Right atrium auricular region (tissue), 2 donors: Measurements from ENCODE around the gene CATSPER3. TPM values are rescaled to one million over a fixed set of nuclear protein-coding genes. Genes with fewer than 3 reads are reported as not detected.

ENCODE experiments used
- DNase-seq: peaks from one replicate; pipeline ENCODE4 v3.0.0-alpha.2; 2019; ENCODE audit warnings: low spot score
- H3K27ac ChIP-seq, 2 donors: fragments of 200-600 bp; sonication (generic); 1 replicate in 1 of 2; 2 replicates in 1 of 2; pipeline ENCODE4 v1.5.1; 2016 to 2019
- H3K27me3 ChIP-seq, 2 donors: fragments of 200-600 bp; sonication (generic); one replicate each; pipeline versions ENCODE4 v1.5.1 to v1.6.0; 2017 to 2019
- H3K36me3 ChIP-seq: fragments of 200-600 bp; sonication (generic); one replicate; pipeline ENCODE4 v1.5.1; 2016
- H3K4me1 ChIP-seq, 2 donors: fragments of 200-600 bp; sonication (generic); one replicate each; pipeline versions ENCODE4 v1.5.1 to v1.6.0; 2017 to 2019
- H3K4me3 ChIP-seq, 2 donors: fragments of 200-600 bp; sonication (generic); 1 replicate in 1 of 2; 2 replicates in 1 of 2; pipeline ENCODE4 v1.5.1; 2017 to 2019; ENCODE audit warnings: mild to moderate bottlenecking in 1 of 2, moderate library complexity in 1 of 2
- H3K9me3 ChIP-seq, 2 donors: fragments of 200-600 bp; sonication (generic); one replicate each; pipeline ENCODE4 v1.5.1; 2019
- total RNA-seq, 2 donors: library from RNA; depleted of rRNA; stranded (reverse); fragments of >200 nt; gene quantifications; one replicate each; pipeline ENCODE4 v1.1.0, GENCODE V29; 2016
- TF ChIP-seq, protein P1 (sequence below), 2 donors: fragments of 200-600 bp; sonication (generic); IDR thresholded peaks; one replicate each; pipeline ENCODE4 v1.5.1; 2019; ENCODE audit warnings: antibody characterized with exemption in 2 of 2

Gene CATSPER3
- total RNA-seq: under 1 TPM; 0.39 to 0.44 TPM

DNA sequence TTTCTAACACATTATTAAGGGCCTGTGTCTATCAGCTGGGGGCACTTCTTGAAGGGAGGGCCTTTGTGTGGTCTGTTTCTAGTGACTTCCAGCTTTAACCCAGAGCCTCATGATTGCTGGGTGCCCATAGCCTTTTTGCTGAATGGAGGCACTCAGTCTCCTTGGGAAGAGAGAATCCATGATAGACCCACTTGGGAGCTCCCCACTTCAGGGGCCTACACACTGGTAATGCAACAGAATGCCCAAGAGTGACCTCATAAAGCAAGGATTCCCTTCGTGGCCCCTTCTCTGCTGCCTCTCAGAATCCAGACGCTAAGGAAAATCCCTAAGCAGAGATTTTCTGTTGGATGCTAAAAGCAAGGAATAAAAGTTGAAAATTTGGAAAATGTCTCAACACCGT is at the start of gene CATSPER3:
TSS of gene CATSPER3 (plus strand) at position 301 of the 400 bp plus-strand sequence. CDS start at position 386, 85 bp downstream.
- Histone ChIP-seq H3K4me3 (no peak within 1 kb of the TSS), H3K9me3 (no peaks in the 10 kb centered on the region), H3K36me3 (peaks cover 5% of the 10 kb centered on the region), H3K27ac (no peak within 1 kb of the TSS), H3K27me3 (no peaks in the 10 kb centered on the region), H3K4me1 (no peaks in the 10 kb centered on the region)
- TF ChIP-seq, protein P1, sequence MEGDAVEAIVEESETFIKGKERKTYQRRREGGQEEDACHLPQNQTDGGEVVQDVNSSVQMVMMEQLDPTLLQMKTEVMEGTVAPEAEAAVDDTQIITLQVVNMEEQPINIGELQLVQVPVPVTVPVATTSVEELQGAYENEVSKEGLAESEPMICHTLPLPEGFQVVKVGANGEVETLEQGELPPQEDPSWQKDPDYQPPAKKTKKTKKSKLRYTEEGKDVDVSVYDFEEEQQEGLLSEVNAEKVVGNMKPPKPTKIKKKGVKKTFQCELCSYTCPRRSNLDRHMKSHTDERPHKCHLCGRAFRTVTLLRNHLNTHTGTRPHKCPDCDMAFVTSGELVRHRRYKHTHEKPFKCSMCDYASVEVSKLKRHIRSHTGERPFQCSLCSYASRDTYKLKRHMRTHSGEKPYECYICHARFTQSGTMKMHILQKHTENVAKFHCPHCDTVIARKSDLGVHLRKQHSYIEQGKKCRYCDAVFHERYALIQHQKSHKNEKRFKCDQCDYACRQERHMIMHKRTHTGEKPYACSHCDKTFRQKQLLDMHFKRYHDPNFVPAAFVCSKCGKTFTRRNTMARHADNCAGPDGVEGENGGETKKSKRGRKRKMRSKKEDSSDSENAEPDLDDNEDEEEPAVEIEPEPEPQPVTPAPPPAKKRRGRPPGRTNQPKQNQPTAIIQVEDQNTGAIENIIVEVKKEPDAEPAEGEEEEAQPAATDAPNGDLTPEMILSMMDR (IDR thresholded peaks at IDR 0.05): no peak
- no peak for DNase-seq

DNA sequence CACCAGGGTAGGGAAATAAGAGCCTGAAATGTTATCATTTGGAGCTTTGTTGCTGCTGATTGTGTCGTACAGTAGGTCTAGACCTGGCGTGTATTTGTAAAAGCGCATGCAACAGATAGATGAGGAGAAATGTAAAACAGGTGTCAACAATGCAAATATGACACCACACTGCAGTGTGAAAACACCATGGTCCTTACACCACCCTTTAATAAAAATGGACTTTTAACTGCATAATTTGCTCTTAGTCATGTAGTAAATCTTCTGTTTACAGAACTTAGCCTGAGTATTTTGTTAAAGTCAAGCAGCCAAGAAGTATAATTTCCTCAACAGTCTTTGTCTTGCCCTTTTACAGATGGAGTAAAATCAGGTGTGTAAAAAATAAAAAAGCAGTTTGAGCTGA is 48.8 kb upstream of the CATSPER3 start:
- Histone ChIP-seq H3K36me3 (peaks cover 15% of the 10 kb centered on the region), H3K4me1 (no peaks in the 10 kb centered on the region), H3K4me3 (no peak overlapping the region), H3K27ac (no peak overlapping the region), H3K9me3 (no peaks in the 10 kb centered on the region), H3K27me3 (no peaks in the 10 kb centered on the region)
- DNase-seq: no peak
- TF ChIP-seq, protein P1 (IDR thresholded peaks at IDR 0.05): no peak

DNA sequence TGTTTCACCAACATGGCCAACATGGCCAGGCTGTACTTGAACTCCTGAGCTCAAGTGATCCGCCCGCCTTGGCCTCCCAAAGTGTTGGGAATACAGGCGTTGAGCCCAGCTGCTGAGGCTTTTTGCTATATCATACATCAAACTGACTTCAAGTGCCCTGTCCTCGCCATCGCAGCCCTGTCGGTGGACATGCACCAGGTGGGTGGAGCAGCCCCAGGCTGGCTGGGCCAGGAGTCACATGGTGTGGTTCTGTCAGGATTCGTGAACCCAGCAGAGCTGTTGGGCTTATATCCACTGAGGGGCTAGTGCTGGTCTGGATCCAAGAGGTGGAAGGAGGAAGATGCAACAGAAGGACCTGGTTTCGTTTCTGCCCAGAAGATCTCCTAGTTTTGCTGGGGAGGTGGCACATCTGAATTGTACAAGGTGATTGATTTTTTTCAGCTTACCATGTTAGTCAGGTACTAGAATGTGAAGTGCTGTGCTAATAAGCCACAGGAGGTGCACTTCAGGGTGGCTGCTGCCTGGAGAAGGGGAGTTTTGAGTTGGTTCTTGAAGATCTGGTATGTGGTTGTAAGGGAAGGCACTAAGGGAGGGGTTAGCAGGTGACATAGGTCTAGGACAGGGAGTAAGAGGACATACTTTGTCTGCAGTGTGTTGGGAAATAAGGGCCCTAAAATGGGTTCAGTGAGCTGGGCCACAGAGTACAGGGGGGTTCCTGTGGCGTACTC is 46.7 kb upstream of the CATSPER3 start:
- no peak overlapping the region for H3K4me3 ChIP-seq
- peaks cover 8% of the 10 kb centered on the region for H3K36me3 ChIP-seq
- H3K27me3 ChIP-seq: no peaks in the 10 kb centered on the region
- H3K4me1 ChIP-seq: no peaks in the 10 kb centered on the region
- DNase-seq: no peak
- H3K27ac ChIP-seq: no peak overlapping the region
- H3K9me3 ChIP-seq: no peaks in the 10 kb centered on the region
- TF ChIP-seq, protein P1 (IDR thresholded peaks at IDR 0.05): no peak

DNA sequence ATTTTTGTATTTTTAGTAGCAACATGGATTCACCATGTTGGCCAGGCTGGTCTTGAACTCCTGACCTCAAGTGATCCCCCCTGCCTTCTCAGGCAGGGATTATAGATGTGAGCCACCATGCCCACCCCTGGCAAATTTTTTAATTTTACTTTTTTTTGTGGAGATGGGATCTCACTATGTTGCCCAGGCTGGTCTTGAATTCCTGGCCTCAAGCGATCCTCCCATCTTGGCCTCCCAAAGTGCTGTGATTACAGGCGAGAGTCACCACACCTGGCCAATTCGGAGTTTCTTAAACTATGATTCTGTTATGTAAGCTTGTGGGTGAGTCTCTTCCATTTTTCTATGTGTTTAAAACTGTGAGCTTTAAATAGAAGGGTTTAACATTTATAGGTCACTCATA is 35.2 kb upstream of the CATSPER3 start:
- TF ChIP-seq, protein P1 (IDR thresholded peaks at IDR 0.05): no peak
- H3K36me3 ChIP-seq: peaks cover 16% of the 10 kb centered on the region
- H3K4me3 ChIP-seq: no peak overlapping the region
- no peaks in the 10 kb centered on the region for H3K4me1 ChIP-seq
- no peak for DNase-seq
- H3K9me3 ChIP-seq: no peaks in the 10 kb centered on the region
- no peaks in the 10 kb centered on the region for H3K27me3 ChIP-seq
- H3K27ac ChIP-seq: no peak overlapping the region

DNA sequence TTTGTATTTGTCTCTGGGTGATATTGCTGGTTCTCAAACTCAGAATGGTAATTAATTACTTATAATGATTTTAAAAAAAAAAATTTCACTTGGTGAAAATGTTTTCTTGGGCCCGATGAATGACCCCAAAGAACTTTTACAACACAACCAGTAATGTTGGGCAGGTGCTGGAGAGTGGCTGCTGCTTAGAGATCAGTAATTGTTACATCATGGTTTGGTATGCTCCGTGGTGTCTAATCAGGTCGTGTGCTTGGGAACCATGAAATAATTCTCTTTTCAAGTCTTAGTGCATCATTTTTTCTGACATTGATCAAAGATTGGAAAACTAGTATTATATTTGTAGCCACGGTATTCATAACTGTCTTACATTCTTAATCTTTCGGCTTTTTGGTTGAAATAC is 33.5 kb upstream of the CATSPER3 start:
- H3K36me3 ChIP-seq: peaks cover 15% of the 10 kb centered on the region

More for the DNA sequence above, 33.5 kb upstream of the CATSPER3 start:
- Histone ChIP-seq H3K4me3 (no peak overlapping the region), H3K27me3 (no peaks in the 10 kb centered on the region), H3K9me3 (no peaks in the 10 kb centered on the region), H3K4me1 (no peaks in the 10 kb centered on the region), H3K27ac (no peak overlapping the region)
- TF ChIP-seq, protein P1 (IDR thresholded peaks at IDR 0.05): no peak
- DNase-seq: no peak
